HG03066 (cell line): ENCODE measurements around the gene CNTLN.
"Not testable (repeated sequence)": the region's sequence is repeated elsewhere in the genome, so short reads cannot be mapped to it uniquely, and the experiment has no call there.

ENCODE experiments used
- ATAC-seq: cut with Tn5 transposase; IDR thresholded peaks from one replicate; pipeline ENCODE4 v1.9.1; 2021; ENCODE audit warnings: low read depth; ENCODE audit not compliant: unreplicated experiment

The CNTLN gene

DNA sequence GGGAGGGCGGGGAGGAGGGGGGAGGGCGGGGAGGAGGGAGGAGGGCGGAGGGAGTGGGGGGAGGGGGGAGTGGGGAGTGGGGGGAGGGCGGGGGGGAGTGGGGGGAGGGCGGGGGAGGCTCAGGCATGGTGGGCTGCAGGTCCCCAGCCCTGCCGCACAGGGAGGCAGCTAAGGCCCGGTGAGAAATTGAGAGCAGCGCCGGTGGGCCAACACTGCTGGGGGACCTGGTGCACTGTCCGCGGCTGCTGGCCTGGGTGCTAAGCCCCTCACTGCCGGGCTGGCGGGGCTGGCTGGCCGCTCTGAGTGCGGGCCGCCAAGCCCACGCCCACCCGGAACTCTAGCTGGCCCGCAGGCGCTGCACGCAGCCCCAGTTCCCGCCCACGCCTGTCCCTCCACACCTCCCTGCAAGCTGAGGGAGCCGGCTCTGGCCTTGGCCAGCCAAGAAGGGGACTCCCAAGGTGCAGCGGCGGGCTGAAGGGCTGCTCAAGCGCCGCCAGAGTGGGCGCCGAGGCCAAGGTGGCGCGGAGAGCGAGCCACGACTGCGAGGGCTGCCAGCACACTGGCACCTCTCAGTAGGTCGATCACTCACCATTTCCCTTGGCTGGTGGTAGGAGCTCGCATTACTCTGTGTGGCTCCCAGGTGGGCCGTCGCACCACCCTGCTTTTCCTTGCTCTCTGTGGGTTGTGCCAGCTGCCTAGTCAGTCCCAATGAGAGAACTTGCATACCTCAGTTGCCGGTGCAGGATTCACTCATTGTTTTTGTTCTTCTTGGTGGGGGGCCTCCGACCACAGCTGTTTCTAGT, 160.2 kb downstream of the CNTLN start:
- no peak for ATAC-seq

DNA sequence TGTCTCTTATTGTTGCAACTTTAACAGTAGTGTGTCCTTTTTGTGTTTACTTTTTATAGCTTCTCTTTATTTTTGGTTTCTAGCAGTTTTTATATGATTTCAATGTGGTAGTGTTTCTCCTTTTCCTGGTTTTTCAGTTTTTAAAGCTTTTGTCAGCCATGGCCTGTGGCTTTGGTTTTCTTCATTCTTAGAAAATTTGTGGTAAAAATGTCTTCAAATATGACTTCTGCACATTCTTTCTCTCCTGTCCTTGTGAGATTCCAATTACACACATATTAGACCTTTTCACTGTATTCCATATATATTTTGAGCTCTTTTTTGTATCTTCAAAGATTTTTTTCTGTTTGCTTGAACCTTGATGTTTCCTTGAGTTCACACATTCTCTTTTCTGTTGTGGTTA, 180.5 kb downstream of the CNTLN start:
- no peak for ATAC-seq

DNA sequence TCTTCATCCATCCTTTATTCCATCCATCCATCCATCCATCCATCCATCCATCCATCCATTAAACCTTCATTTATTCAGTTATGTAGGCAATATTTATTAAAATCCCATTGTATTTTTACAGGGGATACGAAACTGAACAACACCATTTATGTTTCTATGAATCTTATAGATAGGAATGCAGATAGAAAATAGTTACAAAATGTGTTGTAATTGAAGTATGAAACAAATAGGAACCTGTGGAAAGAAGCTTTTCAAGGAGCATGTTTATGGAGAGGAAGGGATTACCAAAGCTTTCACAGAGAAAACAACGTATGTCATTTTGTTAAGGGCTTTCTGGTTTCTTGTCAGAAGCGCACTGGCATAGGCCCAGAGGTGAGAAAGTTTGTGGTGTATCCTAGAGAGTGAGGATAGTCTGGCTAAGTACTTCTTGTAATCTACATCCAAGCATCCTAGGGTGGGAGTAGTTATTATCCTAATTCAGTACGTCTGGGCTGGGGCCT, 184.0 kb downstream of the CNTLN start:
- no peak for ATAC-seq

DNA sequence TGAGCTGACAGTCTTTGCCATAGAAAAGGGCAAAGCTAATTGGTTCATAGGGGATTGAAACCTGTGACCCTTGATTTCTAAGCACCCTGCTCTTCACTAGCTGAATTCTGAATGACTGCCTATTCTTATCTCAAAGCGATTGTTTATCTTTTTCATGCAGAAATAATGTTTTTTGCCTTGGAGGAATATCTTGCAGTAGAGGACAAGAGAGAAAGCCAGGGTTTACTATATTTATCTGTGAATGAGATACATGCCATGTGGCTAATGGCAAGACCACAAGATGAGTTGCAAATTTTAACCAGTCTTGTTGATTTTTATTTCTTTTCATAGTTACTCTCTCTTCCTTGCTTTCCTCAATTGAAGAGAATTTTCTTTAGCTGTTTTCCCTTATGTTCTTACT, 185.0 kb downstream of the CNTLN start:
- ATAC-seq: no peak

DNA sequence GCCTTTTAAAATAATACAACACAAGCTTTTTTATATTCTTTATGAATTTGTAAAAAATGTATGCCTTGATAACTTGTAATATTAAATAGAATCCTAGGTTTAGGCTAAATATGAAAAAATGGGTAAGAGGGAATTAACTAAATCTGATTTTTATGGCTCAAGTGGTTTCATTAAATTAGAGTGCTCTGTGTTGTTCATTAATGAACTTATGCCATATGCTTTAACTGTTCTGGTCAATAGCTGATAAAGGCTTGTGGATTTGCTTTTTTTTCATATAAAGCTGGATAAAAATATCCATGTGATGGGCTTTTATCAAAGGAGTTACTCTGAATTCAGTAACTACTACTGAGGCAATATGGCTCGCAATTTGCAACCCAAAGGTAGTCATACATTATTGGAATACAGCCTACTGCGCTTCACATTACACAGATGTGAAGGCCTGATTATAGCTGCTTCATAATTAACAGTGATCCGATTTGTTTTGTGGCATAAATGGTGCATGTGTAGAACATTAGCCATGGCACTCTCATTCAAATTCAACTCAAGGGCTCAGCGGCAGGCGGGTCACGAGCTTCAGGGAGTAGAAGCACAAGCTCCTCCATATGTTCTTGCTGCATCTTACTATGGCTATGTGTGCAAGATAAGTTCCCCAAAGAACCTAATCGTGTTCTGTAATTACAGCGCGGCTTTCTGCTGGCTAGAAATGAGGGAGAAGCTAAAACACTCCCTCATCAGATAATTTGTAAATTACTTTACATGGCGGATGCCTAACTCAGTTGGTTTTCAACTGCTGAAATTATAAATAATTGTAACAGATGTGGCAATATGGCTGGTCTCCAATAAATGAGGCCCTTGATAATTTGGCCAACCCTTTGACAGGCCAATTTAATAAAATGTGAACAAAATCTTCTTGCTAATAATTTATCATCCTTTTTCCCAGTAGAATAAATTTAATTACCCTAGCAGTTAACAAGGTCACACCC, 188.3 kb downstream of the CNTLN start:
- ATAC-seq: no peak

DNA sequence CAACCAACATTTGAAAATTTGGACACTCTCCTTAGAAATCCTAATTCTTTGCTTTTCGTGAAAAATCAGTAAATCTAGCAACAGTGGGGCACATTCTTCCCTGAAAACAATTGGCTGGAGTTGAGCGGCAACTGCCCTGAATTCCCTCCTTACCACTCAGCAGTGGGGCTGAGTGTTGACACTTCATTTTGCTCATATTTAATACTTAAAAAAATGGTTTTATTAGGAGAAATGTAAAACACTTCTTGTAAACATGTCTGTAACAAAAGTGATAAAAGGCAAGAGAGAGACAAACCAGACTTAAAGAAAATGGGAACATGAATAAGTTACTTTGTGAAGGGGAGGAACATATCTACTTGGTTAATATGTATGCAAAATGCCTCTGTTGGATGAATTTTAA, 193.5 kb downstream of the CNTLN start:
- ATAC-seq: no peak

DNA sequence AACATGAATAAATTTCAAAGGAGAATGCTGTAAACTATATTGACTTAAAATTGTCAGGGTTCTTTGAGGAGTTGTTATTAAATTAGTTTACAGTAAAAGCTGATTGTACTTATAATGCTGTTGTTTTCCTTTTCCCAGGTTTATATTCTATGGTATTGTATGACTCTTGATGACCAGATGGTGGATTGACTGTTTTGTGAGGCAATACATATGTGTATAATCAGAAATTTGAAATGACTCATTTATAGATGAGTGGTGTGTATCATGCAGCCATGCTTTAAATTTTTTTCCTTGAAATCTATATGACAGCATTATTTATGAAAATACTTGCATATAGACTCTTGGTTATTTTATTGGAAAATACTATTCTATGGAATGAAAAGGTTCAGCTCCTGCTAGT, 195.3 kb downstream of the CNTLN start:
- ATAC-seq: no peak

DNA sequence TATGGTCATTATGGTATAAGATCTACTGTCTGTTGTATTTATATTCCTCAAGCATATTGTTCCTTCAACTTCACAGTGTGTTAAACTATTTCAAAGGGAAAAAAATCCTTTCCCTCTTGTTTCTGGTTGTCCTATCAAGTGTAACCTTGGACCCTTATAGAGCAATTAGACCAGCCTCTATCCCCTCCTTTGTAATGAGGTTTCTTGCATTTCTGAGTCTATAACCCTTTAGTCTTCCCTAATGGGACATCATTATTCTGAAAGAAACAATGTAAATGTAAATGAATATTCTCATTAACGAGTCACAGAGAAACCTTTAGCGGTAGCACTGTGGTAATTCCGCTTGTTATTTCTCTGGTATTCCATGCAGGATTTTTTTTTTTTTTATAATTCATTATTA, 197.3 kb downstream of the CNTLN start:
- no peak for ATAC-seq

DNA sequence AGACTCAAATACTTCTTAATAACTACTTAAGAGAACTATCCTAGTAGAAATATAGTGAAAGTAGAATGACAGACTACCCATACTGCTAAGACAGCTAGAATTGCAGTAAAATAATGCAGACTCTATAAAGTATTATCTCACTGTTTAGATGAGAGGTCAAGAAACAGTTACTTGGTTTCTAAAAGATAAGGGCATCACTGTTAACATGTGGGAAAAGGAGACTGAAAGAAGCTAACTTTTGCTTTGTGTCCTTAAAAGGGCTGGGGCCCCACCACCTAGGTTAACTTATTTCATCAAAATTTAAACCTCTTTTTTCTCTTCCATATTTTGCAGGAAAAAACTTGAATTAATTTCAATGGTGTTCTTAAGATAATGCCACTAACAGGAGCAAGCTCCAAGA, 204.3 kb downstream of the CNTLN start:
- no peak for ATAC-seq

DNA sequence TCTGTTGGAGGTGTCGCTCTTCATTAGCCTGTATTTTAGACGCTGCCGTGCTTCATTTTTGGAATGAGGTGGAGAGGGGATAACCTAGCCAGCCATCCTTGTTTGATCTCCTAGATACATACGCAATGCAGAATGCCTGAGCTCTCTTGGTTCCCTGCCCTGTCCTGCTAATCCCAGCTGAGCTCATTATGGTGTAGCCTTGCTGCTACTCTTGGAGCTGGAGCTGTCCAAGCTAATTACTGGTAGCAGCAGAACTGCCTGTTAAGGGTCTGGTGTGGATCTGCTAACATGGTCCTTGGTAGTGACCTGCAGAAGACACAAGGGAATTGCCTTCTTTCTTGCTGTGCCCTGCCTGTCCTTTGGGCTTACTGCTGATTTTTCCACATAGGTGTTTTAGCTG, 207.9 kb downstream of the CNTLN start:
- ATAC-seq: no peak

DNA sequence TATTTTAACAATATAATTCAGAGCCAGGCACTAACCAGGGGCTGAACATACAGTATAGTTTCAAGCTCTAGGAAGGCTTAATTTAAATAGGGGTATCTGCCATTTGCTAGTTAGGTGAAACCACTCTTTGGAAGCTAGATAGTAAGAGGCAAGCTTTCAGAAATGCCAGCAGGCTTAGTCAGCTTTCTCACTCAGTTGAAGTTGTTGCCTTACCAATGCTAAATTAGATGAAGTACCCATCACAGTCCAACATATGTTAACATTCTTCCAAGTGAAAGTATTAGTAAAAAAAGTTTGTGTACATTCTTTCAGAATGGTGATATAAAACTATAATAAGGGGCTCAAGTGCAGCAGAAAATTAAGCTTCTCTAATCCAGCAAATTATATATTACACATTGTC, 215.0 kb downstream of the CNTLN start:
- ATAC-seq: no peak

DNA sequence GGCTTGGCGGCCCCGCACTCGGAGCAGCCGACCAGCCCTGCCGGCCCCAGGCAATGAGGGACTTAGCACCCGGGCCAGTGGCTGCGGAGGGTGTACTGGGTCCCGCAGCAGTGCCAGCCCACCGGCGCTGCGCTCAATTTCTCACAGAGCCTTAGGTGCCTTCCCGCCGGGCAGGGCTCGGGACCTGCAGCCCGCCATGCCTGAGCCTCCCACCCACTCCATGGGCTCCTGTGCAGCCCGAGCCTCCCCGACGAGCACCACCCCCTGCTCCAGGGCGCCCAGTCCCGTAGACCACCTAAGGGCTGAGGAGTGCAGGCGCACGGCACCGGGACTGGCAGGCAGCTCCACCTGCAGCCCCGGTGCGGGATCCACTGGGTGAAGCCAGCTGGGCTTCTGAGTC, 219.2 kb downstream of the CNTLN start:
- not testable (repeated sequence) for ATAC-seq

DNA sequence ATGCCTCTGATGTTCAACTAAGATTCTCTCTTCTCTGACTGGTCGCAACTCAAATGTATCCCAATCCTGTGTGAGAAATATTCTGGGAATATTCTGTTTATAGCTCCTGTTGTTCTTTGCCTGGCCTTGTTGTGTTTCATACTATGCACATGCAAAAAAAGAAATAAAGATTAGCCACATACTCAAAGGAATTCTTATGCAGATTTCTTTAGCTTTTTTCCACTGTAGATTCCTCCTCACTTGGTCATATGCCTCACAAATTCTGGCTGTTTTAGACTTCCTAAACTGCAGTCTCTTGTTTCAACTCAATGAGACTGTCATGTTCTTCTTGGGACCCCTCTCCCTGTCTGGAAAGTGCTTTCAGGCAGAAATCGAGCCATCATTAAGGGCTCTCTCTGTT, 226.5 kb downstream of the CNTLN start:
- ATAC-seq: no peak

DNA sequence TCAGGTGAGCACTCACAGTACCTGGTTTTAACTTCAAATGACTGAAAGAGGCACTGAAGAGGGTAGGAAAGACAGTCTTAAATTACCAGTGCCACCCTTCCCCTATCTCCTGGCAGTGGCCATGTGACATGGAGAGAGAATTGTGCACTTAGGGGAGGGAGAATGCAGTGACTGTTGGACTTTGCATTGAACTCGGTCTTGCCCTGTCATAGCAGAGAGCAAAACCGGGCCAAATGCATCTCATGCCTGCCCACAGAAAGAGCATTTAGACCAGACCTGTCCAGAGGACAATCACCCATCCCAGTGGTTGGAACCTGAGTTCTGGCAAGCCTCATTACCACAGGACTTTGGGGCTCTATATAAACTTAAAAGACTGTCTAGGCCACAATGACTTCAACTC, 232.2 kb downstream of the CNTLN start:
- no peak for ATAC-seq

DNA sequence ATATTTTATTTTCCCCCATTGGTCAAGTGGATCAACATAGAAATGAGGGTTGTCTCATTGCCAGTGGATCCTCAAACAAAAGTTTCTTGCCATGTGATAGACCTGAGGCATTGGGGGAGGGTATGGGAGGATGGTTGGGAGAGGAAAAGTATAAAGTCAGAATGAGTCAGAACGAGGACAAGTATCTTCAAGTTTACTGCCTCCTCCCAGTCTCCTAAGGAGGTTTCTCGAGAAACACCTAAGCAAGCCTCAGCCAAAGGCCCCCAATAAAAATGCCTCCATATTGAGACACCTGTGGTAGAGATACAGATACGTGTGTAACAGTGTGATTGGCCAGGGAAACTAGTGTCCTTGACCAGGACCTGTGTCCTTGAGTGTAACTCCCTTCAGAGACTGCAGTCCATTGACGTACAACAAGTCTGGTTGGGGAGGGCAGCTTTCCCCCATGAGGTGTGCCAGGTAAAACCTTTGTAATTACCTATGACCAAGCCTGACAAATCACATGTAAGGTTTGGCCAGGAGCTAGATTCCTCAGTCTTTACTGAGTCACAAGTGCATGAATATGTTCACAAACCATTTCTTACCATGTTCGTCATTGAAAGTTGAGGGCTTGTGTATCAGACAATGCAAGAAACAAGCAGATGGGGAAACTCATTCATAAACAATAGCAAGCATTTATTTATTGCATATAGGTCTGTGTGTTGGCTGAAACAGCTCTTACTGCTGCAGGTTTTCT, 245.5 kb downstream of the CNTLN start:
- no peak for ATAC-seq

DNA sequence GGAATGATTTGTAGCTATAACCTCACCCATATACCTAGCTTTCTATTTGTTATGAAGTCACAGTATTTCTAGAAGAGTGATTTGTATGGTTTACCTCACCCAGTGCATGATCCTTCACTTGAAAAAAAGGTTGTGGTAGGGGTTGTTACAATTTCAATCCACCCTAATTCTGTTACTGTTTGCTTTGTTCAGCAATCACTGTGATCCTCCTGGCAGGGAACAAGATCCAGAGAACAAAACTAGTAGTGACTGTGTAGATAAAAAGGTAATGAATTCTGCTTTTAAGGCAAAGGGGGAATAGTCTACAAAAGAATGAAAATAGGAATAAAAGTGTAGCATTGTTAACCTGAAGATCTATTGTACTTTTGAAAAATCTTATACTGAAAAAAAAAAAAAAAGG, 252.7 kb downstream of the CNTLN start:
- ATAC-seq: no peak

DNA sequence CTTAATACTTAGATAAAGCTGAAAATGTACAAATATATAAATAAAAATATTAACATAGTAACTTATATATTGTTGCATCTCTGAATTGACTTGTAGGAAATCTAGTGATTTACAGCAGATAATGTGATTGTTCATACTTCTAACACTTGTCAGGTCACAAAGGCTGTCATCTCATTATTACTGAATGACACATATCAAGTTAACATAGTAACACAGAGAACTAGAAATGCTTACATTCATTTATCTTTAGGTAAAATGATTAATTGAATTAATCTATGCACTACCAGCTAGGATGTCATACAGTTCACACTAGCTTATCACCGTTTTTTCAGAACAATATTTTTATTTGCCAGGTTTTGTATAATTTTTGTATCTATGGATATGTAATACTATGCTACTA, 254.2 kb downstream of the CNTLN start:
- ATAC-seq: no peak

DNA sequence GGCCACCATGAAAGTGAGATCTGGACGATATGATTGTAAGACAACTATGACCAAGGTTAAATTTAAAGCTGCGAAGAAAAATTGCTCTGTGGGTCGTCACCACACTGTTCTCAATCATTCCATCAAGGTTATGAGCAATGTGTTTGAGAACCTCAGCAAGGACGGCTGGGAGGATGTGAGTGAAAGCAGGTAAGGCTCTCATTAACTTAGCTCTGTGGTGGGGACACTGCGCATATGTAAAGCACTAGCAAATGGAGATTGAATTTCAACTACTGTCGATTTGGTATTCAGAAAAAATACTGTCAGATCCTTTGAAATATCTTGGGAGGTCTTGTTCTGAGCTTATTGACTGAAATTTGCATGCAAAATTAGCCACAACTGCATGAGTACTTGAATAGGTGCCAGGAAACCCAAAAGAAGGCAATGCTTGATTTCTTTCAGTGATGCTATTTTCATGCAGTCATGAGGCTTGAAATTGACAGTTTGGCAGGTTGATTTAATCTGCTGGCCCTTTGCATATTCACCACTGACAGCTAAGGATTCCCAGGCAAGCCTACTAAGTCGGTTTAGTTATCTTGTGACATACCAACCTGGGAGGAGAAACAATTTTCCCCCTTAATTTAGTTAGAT, 260.2 kb downstream of the CNTLN start:
- ATAC-seq: no peak

DNA sequence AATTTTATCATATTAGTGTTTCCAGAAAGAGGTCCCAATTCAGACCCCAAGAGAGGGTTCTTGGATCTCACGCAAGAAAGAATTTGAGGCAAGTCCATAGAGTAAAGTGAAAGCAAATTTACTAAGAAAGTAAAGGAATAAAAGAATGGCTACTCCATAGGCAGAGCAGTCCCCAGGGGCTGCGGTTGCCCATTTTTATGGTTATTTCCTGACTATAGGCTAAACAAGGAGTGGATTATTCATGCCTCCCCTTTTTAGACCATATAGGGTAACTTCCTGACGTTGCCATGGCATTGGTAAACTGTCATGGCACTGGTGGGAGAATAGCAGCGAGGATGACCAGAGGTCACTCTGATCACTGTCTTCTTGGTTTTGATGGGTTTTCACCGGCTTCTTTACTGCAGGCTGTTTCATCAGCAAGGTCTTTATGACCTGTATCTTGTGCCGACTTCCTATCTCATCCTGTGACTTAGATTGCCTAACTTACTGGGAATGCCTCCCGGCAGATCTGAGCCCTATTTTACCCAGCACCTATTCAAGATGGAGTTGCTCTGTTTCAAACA, 262.4 kb downstream of the CNTLN start:
- ATAC-seq: not testable (repeated sequence)

DNA sequence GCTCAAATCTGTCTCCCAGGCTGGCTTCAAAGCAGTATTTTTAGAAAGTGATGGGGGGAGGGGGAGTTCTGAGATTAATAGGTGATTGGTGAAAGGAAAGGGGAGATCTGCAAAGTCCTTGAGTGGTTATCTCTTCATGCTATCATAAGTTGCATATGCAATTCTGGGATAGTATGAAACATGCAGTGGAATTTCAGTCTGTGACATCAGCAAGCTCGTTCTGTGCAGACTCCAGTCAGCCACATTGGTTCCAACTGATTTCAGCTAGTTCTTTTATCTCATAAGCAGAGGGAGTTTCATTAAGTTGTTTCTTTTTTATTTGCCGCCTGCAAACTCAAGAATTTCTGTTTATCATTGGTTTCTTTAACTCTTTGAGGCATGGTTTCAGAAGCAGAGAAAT, 263.5 kb downstream of the CNTLN start:
- ATAC-seq: no peak
